Measurements from ENCODE around the gene CD320. TPM values are rescaled to one million over a fixed set of nuclear protein-coding genes. Genes with fewer than 3 reads are reported as not detected.
"Not testable (repeated sequence)": the region's sequence is repeated elsewhere in the genome, so short reads cannot be mapped to it uniquely, and the experiment has no call there.

CD320 gene
- total RNA-seq, 1 donor from 2014 or later: 24.6 TPM

DNA sequence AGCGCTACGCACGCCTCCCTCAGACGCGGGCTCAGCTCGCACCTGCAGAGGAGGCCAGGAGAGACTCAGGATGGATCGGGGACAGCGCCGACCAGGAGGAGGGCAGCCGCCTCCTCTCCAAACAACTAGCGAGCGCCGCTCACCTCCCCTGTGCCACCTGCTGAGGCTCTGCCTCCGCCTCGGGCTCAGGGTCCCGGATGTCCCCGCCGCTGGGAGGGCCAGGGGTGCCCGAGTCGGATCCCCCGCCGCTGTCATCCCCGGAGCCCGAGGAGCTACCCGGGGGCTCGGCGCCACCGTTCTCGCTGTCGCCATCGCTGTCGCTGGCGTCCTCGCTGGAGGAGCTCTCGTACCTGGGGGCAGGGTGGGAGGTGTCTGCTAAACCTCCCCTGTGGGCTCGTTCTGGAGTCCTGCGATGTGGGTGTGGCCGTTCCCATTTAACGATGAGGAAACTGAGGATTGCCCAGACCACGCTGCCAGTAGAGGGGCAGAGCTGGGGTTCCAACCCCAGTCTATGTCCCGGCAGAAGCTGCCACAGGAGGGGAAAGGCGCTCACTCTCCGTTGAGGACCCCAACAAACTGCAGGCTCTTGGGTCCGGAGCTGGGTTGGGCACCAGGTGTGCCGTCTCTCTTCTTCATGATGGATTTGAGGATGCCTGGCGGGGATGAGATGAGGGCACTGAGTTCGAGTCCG, 25.8 kb upstream of the CD320 start:
- DNase-seq (ENCODE audit: low read depth): no peak

DNA sequence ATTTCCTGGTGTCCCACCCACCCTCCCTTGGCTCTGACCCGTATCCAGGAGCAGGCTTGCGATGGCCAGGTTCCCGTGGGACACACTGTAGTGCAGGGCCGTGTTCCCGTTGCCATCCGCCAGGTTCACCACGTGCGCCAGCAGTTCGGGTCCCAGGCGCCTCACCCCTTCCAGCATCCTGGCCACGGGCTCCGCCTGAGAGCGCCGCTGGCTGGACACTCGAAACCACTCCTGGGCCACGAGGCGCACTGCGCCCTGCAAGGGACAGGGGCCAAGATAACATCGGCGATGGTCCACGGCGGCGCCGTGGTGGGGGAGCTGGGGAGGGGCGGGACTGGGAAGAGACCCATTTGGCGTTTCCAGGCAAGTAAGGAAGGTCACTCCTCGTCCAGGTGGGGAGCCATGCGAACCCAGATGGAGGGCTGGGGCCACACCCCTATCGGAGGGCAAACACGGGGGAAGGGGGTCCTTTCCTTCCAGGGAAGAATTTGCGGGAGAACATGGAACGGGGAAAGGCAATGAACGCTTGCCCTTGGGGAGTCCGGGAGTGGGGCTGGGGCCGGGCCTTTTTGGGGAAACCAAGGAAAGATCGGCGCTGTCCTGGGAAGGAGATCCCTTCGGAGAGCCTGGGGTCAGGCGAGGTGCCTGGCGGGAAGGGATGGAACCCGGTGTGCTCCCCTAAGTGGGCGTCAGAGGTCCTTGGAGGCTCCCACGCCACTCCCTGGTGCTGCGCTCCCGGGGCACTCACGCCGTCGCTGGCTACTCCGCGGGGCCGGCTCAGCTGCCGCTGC, 25.0 kb upstream of the CD320 start:
- DNase-seq (ENCODE audit: low read depth): no peak

DNA sequence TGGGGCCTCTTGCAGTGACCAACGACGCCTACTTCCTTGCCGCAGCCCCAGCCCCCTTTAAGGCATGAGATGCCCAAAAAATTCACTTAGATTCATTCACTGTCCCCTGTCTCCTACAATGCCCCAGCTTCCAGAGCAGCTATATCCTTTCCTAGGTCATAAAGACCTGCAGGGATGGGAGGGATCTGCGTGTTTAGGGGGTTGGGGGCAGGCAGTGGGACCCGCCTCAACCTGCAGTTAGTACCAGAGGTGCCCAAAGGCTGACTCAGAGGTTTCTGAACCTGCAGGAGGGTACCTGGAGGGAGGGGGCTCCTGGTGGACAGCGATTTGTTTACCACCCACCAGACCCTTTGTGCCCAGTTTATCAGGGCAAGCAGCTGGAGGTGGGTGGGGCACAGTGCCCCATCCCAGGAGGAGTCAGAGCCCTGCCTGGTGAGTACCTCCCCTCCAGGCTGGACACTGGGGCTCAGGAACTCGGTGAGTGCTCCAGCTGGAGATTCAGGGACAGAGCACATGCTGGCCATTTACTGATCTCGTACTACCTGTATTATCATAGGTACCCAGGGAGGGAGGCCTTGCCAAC, 23.2 kb upstream of the CD320 start:
- no peak for DNase-seq (ENCODE audit: low read depth)

DNA sequence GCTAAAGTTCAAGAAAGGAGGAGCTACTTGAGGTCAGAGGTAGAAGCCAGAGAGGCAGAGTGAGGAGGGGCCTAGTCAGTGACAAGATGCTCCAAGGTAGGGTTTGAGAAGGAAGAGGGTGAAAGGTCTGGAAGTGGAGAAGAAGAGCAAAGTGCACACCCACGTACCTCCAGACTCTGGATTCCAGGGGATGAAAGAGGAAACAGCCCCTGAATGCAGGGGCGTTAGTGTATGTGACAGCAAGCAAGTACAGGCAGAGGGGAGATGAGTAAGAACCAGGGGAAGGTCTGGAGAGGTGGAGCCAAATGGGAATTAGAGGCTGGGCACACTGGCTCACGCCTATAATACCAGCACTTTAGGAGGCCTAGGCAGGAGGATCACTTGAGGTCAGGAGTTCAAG, 21.8 kb upstream of the CD320 start:
- no peak for DNase-seq (ENCODE audit: low read depth)

- no peak for DNase-seq (ENCODE audit: low read depth)
Observed at GRCh38 chr19:8325454-8325853, 17.3 kb upstream of the CD320 start.

- DNase-seq (ENCODE audit: low read depth): no peak
Observed at GRCh38 chr19:8324186-8325050, 16.3 kb upstream of the CD320 start.

- DNase-seq (ENCODE audit: low read depth): no peak
Observed at GRCh38 chr19:8323781-8324185, 15.6 kb upstream of the CD320 start.

DNA sequence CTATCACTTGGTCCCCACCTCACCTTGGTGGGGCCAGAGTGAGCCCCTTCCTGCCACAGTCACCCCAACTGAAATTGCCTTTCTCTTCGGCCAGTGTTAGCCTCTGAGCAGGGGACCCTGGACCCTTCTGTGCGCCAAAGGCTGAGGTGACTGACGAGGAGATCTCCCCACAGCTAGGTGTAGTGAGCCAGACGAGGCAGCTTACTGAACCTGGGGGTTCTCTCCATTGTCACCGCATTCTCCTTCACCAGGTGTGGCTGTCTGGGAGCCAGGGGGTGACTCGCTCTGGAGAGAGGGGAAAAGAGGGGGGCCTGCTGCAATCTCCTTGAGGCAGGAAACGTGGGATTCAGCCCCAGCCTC, 14.5 kb upstream of the CD320 start:
- DNase-seq (ENCODE audit: low read depth): no peak

DNA sequence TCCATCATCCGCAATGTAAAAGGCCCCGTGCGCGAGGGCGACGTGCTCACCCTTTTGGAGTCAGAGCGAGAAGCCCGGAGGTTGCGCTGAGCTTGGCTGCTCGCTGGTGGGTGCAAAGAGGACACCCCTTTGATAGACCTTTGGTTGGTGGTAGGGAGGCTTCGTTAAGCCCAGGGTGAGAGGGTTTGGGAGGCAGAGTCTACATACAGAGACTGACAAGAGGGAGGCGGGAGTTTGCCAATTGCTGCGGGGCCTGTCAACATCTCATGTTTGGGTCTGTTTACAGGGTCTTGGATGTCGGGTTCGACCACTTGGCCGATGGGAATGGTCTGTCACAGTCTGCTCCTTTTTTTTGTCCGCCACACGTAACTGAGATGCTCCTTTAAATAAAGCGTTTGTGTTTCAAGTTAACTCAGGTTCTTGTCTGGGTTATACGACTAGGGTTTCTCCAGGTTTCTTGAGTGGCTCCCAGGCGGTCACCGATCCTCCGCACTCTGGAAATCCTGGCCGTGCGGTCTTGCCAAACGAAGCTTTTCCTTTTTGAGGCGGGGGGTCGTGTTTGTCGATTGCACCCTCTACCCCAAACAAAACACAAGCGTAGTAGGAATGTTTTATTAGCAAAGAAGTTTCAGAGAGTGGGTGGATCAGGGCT, 14.0 kb upstream of the CD320 start:
- no peak for DNase-seq (ENCODE audit: low read depth)

GRCh38 chr19:8321067-8321985, 13.2 kb upstream of the CD320 start, which contains the start of the genes NDUFA7 and RPS28:
TSS of gene NDUFA7 (minus strand) at chr19:8321375. CDS start at chr19:8321358, 17 bp downstream.
TSS of gene RPS28 (plus strand) at chr19:8321496. CDS start at chr19:8321531, 35 bp downstream.
- peak; percentile 80 for DNase-seq (ENCODE audit: low read depth)

DNA sequence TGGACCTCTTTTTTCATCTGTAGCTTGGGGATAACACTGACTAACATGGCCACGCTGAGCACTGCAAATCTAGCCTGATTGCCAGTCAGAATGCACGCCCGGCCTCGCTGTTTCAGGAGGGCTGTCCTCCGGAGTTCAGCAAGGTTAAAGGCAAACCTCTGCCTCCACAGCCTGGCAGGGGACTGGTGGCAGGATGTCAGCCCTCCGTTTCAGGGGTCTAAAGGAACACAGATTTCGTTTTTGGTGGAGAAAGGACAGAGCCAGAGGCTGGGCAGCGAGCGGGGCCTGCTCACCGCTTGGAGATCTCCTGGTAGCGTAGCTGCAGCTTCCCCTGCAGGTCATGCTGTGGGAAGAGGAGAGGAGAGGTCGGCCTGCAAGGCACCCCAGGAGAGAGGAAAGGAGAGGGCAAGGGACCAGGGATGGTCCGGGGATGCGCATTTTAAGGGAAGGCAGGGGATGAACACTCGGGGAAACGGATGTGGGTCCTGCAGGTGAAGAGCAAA, 12.5 kb upstream of the CD320 start:
- no peak for DNase-seq (ENCODE audit: low read depth)

GRCh38 chr19:8319807-8320520, 11.8 kb upstream of the CD320 start:
- no peak for DNase-seq (ENCODE audit: low read depth)

DNA sequence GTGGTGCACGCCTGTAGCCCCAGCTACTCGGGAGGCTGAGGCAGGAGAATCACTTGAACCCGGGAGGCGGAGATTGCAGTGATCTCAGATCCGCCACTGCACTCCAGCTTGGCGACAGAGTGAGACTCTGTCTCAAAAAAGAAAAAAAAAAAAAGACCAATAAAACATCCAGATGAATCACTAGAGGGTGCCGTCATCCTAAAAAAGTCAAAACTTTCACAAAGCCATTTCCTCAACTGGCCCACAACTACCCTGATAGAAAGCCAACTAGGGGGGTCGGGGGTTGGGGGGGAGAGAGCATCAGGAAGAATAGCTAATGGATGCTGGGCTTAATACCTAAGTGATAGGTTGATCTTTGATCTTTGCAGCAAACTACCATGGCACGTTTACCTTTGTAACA, 10.7 kb upstream of the CD320 start:
- DNase-seq (ENCODE audit: low read depth): not testable (repeated sequence)

GRCh38 chr19:8316351-8317125, 8.4 kb upstream of the CD320 start:
- no peak for DNase-seq (ENCODE audit: low read depth)

DNA sequence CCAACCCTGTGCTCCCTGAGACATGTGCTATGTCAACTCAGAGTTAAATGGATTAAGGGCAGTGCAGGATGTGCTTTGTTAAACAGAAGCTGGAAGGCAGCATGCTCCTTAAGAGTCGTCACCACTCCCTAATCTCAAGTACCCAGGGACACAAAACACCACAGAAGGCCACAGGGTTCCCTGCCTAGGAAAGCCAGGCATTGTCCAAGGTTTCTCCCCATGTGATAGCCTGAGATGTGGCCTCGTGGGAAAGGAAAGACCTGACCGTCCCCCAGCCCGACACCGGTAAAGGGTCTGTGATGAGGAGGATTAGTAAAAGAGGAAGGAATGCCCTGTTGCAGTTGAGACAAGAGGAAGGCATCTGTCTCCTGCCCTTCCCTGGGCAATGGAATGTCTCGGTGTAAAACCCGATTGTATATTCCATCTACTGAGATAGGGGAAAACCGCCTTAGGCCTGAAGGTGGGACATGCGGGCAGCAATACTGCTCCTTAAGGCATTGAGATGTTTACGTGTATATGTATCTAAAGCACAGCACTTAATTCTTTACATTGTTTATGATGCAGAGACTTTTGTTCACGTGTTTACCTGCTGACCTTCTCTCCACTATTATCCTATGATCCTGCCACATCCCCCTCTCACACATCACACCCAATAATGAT, 7.0 kb upstream of the CD320 start:
- DNase-seq (ENCODE audit: low read depth): not testable (repeated sequence)

- no peak for DNase-seq (ENCODE audit: low read depth)
Observed at GRCh38 chr19:8311461-8312260, 3.5 kb upstream of the CD320 start.
